GM12878 (cell line): Measurements from ENCODE around the gene ENTPD5. TPM values are rescaled to one million over a fixed set of nuclear protein-coding genes. Genes with fewer than 3 reads are reported as not detected.
A peak's percentile ranks its signal among the peaks of the same experiment; 100 is the strongest.

Experiments
- BCL11A ChIP-seq: IDR thresholded peaks from 2 replicates; pipeline ENCODE4 v1.6.1; 2011; ENCODE audit warnings: low read depth, low read length
- CEBPB ChIP-seq, 2 experiments: fragments of 150-350 bp in 1 of 2; IDR thresholded peaks; 2 replicates each; pipeline ENCODE4 v1.6.1; 2012 to 2014; ENCODE audit warnings: low read depth in 2 of 2, low read length in 2 of 2, borderline replicate concordance in 1 of 2, inconsistent platforms in 1 of 2
- E2F8 ChIP-seq: fragments of 450-650 bp; IDR thresholded peaks from 2 replicates; pipeline ENCODE4 v1.6.1; 2018; ENCODE audit warnings: mild to moderate bottlenecking, low read depth, moderate library complexity; ENCODE audit not compliant: partially characterized antibody
- ELK1 ChIP-seq: IDR thresholded peaks from 2 replicates; pipeline ENCODE4 v1.6.1; 2012; ENCODE audit warnings: low read depth, low read length, improper control_type of control experiment
- GATAD2B ChIP-seq: fragments of 450-650 bp; conservative IDR thresholded peaks from 2 replicates; pipeline ENCODE4 v1.6.1; 2017; ENCODE audit warnings: low read depth, mild to moderate bottlenecking, moderate library complexity
- HCFC1 ChIP-seq: fragments of 150-350 bp; IDR thresholded peaks from 2 replicates; pipeline ENCODE4 v1.6.1; 2014; ENCODE audit warnings: low read length
- HSF1 ChIP-seq: fragments of 150-350 bp; IDR thresholded peaks from 2 replicates; pipeline ENCODE4 v1.6.1; 2014; ENCODE audit warnings: mild to moderate bottlenecking, low read depth, low read length
- IRF3 ChIP-seq: fragments of 450-650 bp; IDR thresholded peaks from 2 replicates; pipeline ENCODE4 v1.6.1; 2014; ENCODE audit warnings: mild to moderate bottlenecking
- IRF4 ChIP-seq: IDR thresholded peaks from 2 replicates; pipeline ENCODE4 v1.6.1; 2011; ENCODE audit warnings: low read depth, low read length
- MTA3 ChIP-seq: IDR thresholded peaks from 2 replicates; pipeline ENCODE4 v1.6.1; 2012; ENCODE audit warnings: low read length, inconsistent platforms, borderline replicate concordance
- MYB ChIP-seq: fragments of 150-350 bp; IDR thresholded peaks from 2 replicates; pipeline ENCODE4 v1.6.1; 2014; ENCODE audit warnings: mild to moderate bottlenecking, low read depth, low read length, borderline replicate concordance
- NR2C1 ChIP-seq: fragments of 450-650 bp; IDR thresholded peaks from 2 replicates; pipeline ENCODE4 v1.6.1; 2017; ENCODE audit warnings: antibody characterized with exemption, mild to moderate bottlenecking, moderate library complexity
- PAX8 ChIP-seq: fragments of 450-650 bp; IDR thresholded peaks from 2 replicates; pipeline ENCODE4 v1.6.1; 2017; ENCODE audit warnings: mild to moderate bottlenecking, moderate library complexity
- PML ChIP-seq: IDR thresholded peaks from 2 replicates; pipeline ENCODE4 v1.6.1; 2012; ENCODE audit warnings: low read length, inconsistent platforms
- POLR2A ChIP-seq: IDR thresholded peaks from 2 replicates; pipeline ENCODE4 v1.6.1; 2011; ENCODE audit warnings: low read depth, mild to moderate bottlenecking, low read length
- RCOR1 ChIP-seq: conservative IDR thresholded peaks from 2 replicates; pipeline ENCODE4 v1.6.1; 2012; ENCODE audit warnings: low read depth, low read length, improper control_type of control experiment
- RUNX3 ChIP-seq: IDR thresholded peaks from 2 replicates; pipeline ENCODE4 v1.6.1; 2012; ENCODE audit warnings: low read length, inconsistent platforms
- SP1 ChIP-seq: IDR thresholded peaks from one replicate; pipeline ENCODE4 v1.6.1; 2011; ENCODE audit warnings: low read depth, low read length
- SREBF1 ChIP-seq: IDR thresholded peaks from 2 replicates; pipeline ENCODE4 v1.6.1; 2012; ENCODE audit warnings: mild to moderate bottlenecking, low read length
- SRF ChIP-seq, 2 experiments: IDR thresholded peaks; 2 replicates each; pipeline ENCODE4 v1.6.1; 2011; ENCODE audit warnings: low read depth in 2 of 2, low read length in 2 of 2, mild to moderate bottlenecking in 1 of 2, moderate library complexity in 1 of 2
- SUPT20H ChIP-seq: IDR thresholded peaks from 2 replicates; pipeline ENCODE4 v1.6.1; 2011; ENCODE audit warnings: low read depth, mild to moderate bottlenecking, low read length, moderate library complexity, borderline replicate concordance; ENCODE audit not compliant: control insufficient read depth
- TCF3 ChIP-seq: IDR thresholded peaks from 2 replicates; pipeline ENCODE4 v1.6.1; 2012; ENCODE audit warnings: low read depth, mild to moderate bottlenecking, low read length, borderline replicate concordance; ENCODE audit not compliant: insufficient read depth
- ZNF622 ChIP-seq: fragments of 450-650 bp; IDR thresholded peaks from 2 replicates; pipeline ENCODE4 v1.6.1; 2017; ENCODE audit warnings: mild to moderate bottlenecking, inconsistent platforms
- ZZZ3 ChIP-seq: IDR thresholded peaks from 2 replicates; pipeline ENCODE4 v1.6.1; 2011; ENCODE audit warnings: low read depth; ENCODE audit not compliant: control insufficient read depth, insufficient read length
- polyA plus RNA-seq, 11 experiments: library from polyadenylated mRNA; depleted of rRNA in 4 of 11; unstranded in 6 of 11; stranded (reverse) in 5 of 11; fragments of >200 nt; fragmentation: Nextera tagmentation in 4 of 11; fragmentation: Illumina TruSeq in 1 of 11; extraction: Ambion mirVana in 4 of 11; extraction: Trizol in 1 of 11; gene quantifications; 1 replicate in 1 of 11; 2 replicates in 10 of 11; pipeline versions ENCODE4 v1.2.1 to v1.2.3, GENCODE V29; 2011 to 2016; ENCODE audit warnings: inconsistent platforms in 2 of 11, missing spikeins in 2 of 11, low read depth in 1 of 11
- total RNA-seq, 4 experiments: library from RNA; depleted of rRNA in 3 of 4; stranded (reverse); fragments of >200 nt in 3 of 4; fragmentation: Illumina TruSeq in 1 of 4; extraction: Trizol in 1 of 4; gene quantifications; 2 replicates each; pipeline versions ENCODE4 v1.2.1 to v1.2.3, GENCODE V29; 2013 to 2021

ENTPD5 gene
- total and polyA plus RNA-seq, 10 of the 15 experiments (the other 5 are each of a cell fraction or from before 2014, with no cell fraction given): 2.4 to 9.9 (median 7.6) TPM

GRCh38 chr14:73949752-73950734, 69.0 kb downstream of the ENTPD5 start, which contains the start of the genes COQ6 and FAM161B (continued):
- TF ChIP-seq IRF3: peak; percentile 11; the same call in 1 of the 2 replicates
- TF ChIP-seq NR2C1: peak; percentile 95
- TF ChIP-seq RUNX3: 0 out of 2 replicates have a peak, but pooled peaks have one; percentile 13
- TF ChIP-seq SREBF1: no peak
- TF ChIP-seq SUPT20H: no peak
- TF ChIP-seq ELK1: peak; percentile 36; the same call in 1 of the 2 replicates
- 0 out of 2 replicates have a peak, but pooled peaks have one; percentile 24 for TF ChIP-seq IRF4
- TF ChIP-seq SP1: peak; percentile 5
- TF ChIP-seq BCL11A: no peak
- TF ChIP-seq E2F8: no peak
- TF ChIP-seq GATAD2B: peak; percentile 75
- peak; percentile 99 for TF ChIP-seq POLR2A
- no peak for TF ChIP-seq CEBPB (IDR thresholded peaks at IDR 0.05; ENCODE audit: borderline replicate concordance in 1 of 2, low read depth in 2 of 2, low read length in 2 of 2)
- peak; percentile 79 for TF ChIP-seq TCF3
- TF ChIP-seq RCOR1: no peak
- no peak for TF ChIP-seq SRF (IDR thresholded peaks at IDR 0.05; ENCODE audit: low read depth in 2 of 2, low read length in 2 of 2)
- TF ChIP-seq ZNF622: no peak
- TF ChIP-seq MYB: no peak
- no peak for TF ChIP-seq ZZZ3
- TF ChIP-seq HSF1: no peak
- TF ChIP-seq MTA3: no peak
- TF ChIP-seq PML: 0 out of 2 replicates have a peak, but pooled peaks have one; percentile 38
- TF ChIP-seq PAX8: no peak
- TF ChIP-seq HCFC1: 0 out of 2 replicates have a peak, but pooled peaks have one; percentile 14
